HFF-Myc (cell line): ENCODE measurements around the gene ZNHIT6.
A peak's percentile ranks its signal among the peaks of the same experiment; 100 is the strongest.

Experiments used
- DNase-seq: peaks from one replicate; pipeline ENCODE4 v3.0.0-alpha.2; 2011; ENCODE audit warnings: low read depth; ENCODE audit errors: extremely low read depth
- H3K4me3 ChIP-seq: replicated peaks from 2 replicates; pipeline ENCODE4 v1.5.1; 2011; ENCODE audit warnings: low read depth, mild to moderate bottlenecking, control low read depth, low read length
- CTCF ChIP-seq: IDR thresholded peaks from 2 replicates; pipeline ENCODE4 v1.5.1; 2012; ENCODE audit warnings: mild to moderate bottlenecking, low read depth, low read length, control low read depth; ENCODE audit errors: missing control alignments

The ZNHIT6 gene

GRCh38 chr1:85707990-85708828 lies at the start of gene ZNHIT6:
TSS of gene ZNHIT6 (minus strand) at chr1:85708433. CDS start at chr1:85708284, 149 bp downstream.
- H3K4me3 ChIP-seq: peak within 1 kb of the TSS; percentile 91
- DNase-seq: peak; percentile 93
- TF ChIP-seq CTCF: peak; percentile 48

- H3K4me3 ChIP-seq: no peak overlapping the region
- no peak for TF ChIP-seq CTCF
- no peak for DNase-seq
Measured at GRCh38 chr1:85756864-85757263, 48.6 kb upstream of the ZNHIT6 start.

GRCh38 chr1:85748120-85748519 lies 39.9 kb upstream of the ZNHIT6 start:
- DNase-seq: no peak
- no peak overlapping the region for H3K4me3 ChIP-seq
- TF ChIP-seq CTCF: no peak

GRCh38 chr1:85746777-85747176 lies 38.5 kb upstream of the ZNHIT6 start:
- DNase-seq: no peak
- TF ChIP-seq CTCF: no peak
- no peak overlapping the region for H3K4me3 ChIP-seq

- no peak overlapping the region for H3K4me3 ChIP-seq
- no peak for DNase-seq
- TF ChIP-seq CTCF: no peak
Measured at GRCh38 chr1:85743814-85744213, 35.6 kb upstream of the ZNHIT6 start.

- no peak for DNase-seq
- no peak for TF ChIP-seq CTCF
- H3K4me3 ChIP-seq: no peak overlapping the region
Measured at GRCh38 chr1:85734931-85735330, 26.7 kb upstream of the ZNHIT6 start.
